PC-3 (cell line): ENCODE data around the gene NELFB. TPM values are rescaled to one million over a fixed set of nuclear protein-coding genes. Genes with fewer than 3 reads are reported as not detected.

Experiments
- ATAC-seq: fragments of 200-7000 bp; cut with Tn5 transposase; 2 replicates; pipeline ENCODE4 v1.9.1; 2020; ENCODE audit warnings: mild to moderate bottlenecking, moderate library complexity
- BruUV-seq: library from RNA; stranded (reverse); fragments of 400-500 nt; replicated peaks from 2 replicates; lab custom pipeline; 2021; lab: Mats Ljungman, UMichigan
- CTCF ChIA-PET: fragments of 300-600 bp; sonication (Branson Sonifier 250); formaldehyde crosslinking; loops from one replicate; lab custom pipeline; 2022; ENCODE audit warnings: antibody characterized with exemption; lab: Charles Lee
- POLR2A ChIA-PET: fragments of 300-600 bp; sonication (Branson Sonifier 250); formaldehyde crosslinking; loops from one replicate; lab custom pipeline; 2022; ENCODE audit warnings: antibody characterized with exemption; ENCODE audit not compliant: unreplicated experiment; lab: Charles Lee
- DNase-seq: peaks from one replicate; pipeline ENCODE4 v3.0.0-alpha.2; 2015
- H2AFZ ChIP-seq: fragments of 300-600 bp; sonication (generic); 2 replicates; pipeline ENCODE4 v1.6.0; 2016; ENCODE audit warnings: antibody characterized with exemption, low read length
- H3F3A ChIP-seq: fragments of 300-600 bp; sonication (generic); one replicate; pipeline ENCODE4 v1.6.0; 2017; ENCODE audit warnings: antibody characterized with exemption, low read length, control low read depth, mild to moderate bottlenecking; ENCODE audit not compliant: unreplicated experiment
- H3K27ac ChIP-seq: fragments of 300-600 bp; sonication (generic); 2 replicates; pipeline ENCODE4 v1.5.1; 2016; ENCODE audit warnings: mild to moderate bottlenecking, low read length
- H3K27me3 ChIP-seq: fragments of 300-600 bp; sonication (generic); 2 replicates; pipeline ENCODE4 v1.6.1; 2016; ENCODE audit warnings: low read length, mixed read lengths
- H3K36me3 ChIP-seq: fragments of 300-600 bp; sonication (generic); 2 replicates; pipeline ENCODE4 v1.6.1; 2016; ENCODE audit warnings: low read depth, mixed run types, low read length, mixed read lengths
- H3K4me1 ChIP-seq: fragments of 300-600 bp; sonication (generic); 2 replicates; pipeline ENCODE4 v1.5.1; 2016; ENCODE audit warnings: low read length; ENCODE audit not compliant: insufficient read depth
- H3K4me2 ChIP-seq: fragments of 300-600 bp; sonication (generic); 2 replicates; pipeline ENCODE4 v1.6.0; 2016; ENCODE audit warnings: low read length
- H3K4me3 ChIP-seq: fragments of 300-600 bp; sonication (generic); 2 replicates; pipeline ENCODE4 v1.5.1; 2016; ENCODE audit warnings: mild to moderate bottlenecking, low read length, mixed read lengths
- H3K79me2 ChIP-seq: fragments of 300-600 bp; sonication (generic); 2 replicates; pipeline ENCODE4 v1.6.1; 2017; ENCODE audit warnings: low read length, mixed read lengths
- H3K9ac ChIP-seq: fragments of 300-600 bp; sonication (generic); 2 replicates; pipeline ENCODE4 v1.6.0; 2016; ENCODE audit warnings: mild to moderate bottlenecking, low read length
- H3K9me2 ChIP-seq: fragments of 300-600 bp; sonication (generic); replicated peaks from 2 replicates; pipeline ENCODE4 v1.6.1; 2016; ENCODE audit warnings: mixed run types, low read length, mixed read lengths
- H3K9me3 ChIP-seq: fragments of 300-600 bp; sonication (generic); 2 replicates; pipeline ENCODE4 v1.6.1; 2016; ENCODE audit warnings: low read length, mixed read lengths
- H4K20me1 ChIP-seq: fragments of 300-600 bp; sonication (generic); 2 replicates; pipeline ENCODE4 v1.6.1; 2016; ENCODE audit warnings: low read length, mixed read lengths
- CTCF ChIP-seq: fragments of 300-600 bp; sonication (generic); conservative IDR thresholded peaks from 2 replicates; pipeline ENCODE4 v1.5.1; 2017; ENCODE audit warnings: antibody characterized with exemption, low read depth, mild to moderate bottlenecking, low read length
- EZH2 ChIP-seq: fragments of 300-600 bp; sonication (generic); IDR thresholded peaks from one replicate; pipeline ENCODE4 v1.6.1; 2017; ENCODE audit warnings: antibody characterized with exemption, mild to moderate bottlenecking, low read length; ENCODE audit not compliant: unreplicated experiment
- EZH2phosphoT487 ChIP-seq: fragments of 300-600 bp; sonication (generic); IDR thresholded peaks from 2 replicates; pipeline ENCODE4 v1.6.1; 2018; ENCODE audit warnings: mild to moderate bottlenecking, antibody characterized with exemption, low read length, borderline replicate concordance
- intact Hi-C: fragments of 100-400 bp; cut with micrococcal nuclease; formaldehyde crosslinking; loops from 2 replicates; pipeline ENCODE4 v1.9.0; 2023
- total RNA-seq: library from RNA; depleted of rRNA; stranded (reverse); fragments of >200 nt; gene quantifications from 2 replicates; pipeline ENCODE4 v1.2.3, GENCODE V29; 2014

Gene NELFB
- total RNA-seq, 1 experiment from 2014 or later = 50.7 TPM

- 0 out of 2 replicates have a peak within 1 kb of the TSS, but pooled peaks have one; percentile 46 for H2AFZ ChIP-seq
- intact Hi-C loops = no loop called here
- CTCF ChIA-PET = interaction anchor here (0.6 to 1.0 kb wide), 2 partner anchors 9 to 54 kb away, joined by 4 to 11 read pairs; no protein-coding TSS in a partner anchor
Measured at GRCh38 chr9:137277329-137278041, 22.4 kb downstream of the NELFB start, which contains the start of gene TOR4A. Gene TOR4A (plus strand): TSS chr9:137277726. CDS start chr9:137278690, 964 bp downstream.

DNA sequence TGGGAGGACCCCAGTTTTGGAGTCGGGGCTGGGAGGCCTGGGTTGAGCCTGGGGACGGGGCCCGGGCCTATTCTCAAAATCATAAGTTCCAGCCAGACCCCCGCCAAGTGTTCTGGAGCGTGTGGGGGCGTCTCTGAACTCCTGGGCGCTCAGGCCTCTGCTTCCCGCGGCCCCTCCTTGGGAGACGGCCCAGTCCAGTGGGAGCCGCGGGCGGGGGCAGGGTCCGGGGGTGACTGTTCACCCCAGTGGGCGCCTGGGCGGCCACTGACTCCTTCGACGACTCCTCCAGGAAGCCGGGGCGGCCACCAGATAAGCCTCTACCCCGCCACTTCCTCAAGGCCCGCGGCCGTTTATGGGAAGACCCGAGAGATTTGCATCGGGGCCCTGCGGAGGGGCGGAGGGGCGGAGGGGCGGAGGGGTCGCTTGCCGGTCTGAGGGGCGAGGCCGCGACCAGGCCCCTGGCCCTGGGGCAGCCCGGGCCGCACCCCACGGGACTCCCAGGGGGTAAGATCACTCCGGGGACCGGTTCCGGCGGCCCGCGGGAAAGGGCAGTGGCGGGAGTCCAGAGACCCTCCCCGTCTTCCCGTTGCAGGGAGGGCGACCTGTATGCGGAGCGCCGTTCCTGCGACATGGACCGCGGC is 23.1 kb downstream of the NELFB start:
- Histone ChIP-seq H3K9ac (peak overlapping the region; percentile 79), H4K20me1 (no peaks in the 10 kb centered on the region)
- CTCF ChIA-PET = interaction anchor here (1.0 kb wide), 1 partner anchor 9 kb away, joined by 4 read pairs; no protein-coding TSS in a partner anchor

More at GRCh38 chr9:137277329-137278041, 22.4 kb downstream of the NELFB start, which contains the start of gene TOR4A:
- peaks cover 19% of the 10 kb centered on the region for H3K79me2 ChIP-seq
- peak within 1 kb of the TSS; percentile 87 for H3K4me2 ChIP-seq
- H3K36me3 ChIP-seq = no peaks in the 10 kb centered on the region
- H3K9ac ChIP-seq = peak within 1 kb of the TSS; percentile 79
- no peaks in the 10 kb centered on the region for H3K9me3 ChIP-seq
- TF ChIP-seq CTCF (peak; percentile 49), EZH2 (no peak)
- no TSS peak for BruUV-seq
- no peaks in the 10 kb centered on the region for H3K27me3 ChIP-seq
- peak; percentile 93 for ATAC-seq
- POLR2A ChIA-PET = interaction anchor here (0.6 to 1.0 kb wide), 3 partner anchors 9 to 105 kb away, joined by 3 to 8 read pairs (median 4); no protein-coding TSS in a partner anchor
- peak within 1 kb of the TSS; percentile 67 for H3K4me3 ChIP-seq
- H3F3A ChIP-seq = no peaks in the 10 kb centered on the region
- no peaks in the 10 kb centered on the region for H3K9me2 ChIP-seq
- peak within 1 kb of the TSS; percentile 79 for H3K27ac ChIP-seq
- no peaks in the 10 kb centered on the region for H4K20me1 ChIP-seq
- peaks cover 17% of the 10 kb centered on the region for H3K4me1 ChIP-seq
- DNase-seq = peak; percentile 86

More for the DNA sequence above, 23.1 kb downstream of the NELFB start:
- Histone ChIP-seq H3K9me3 (no peaks in the 10 kb centered on the region), H3K4me1 (peaks cover 17% of the 10 kb centered on the region), H3F3A (no peaks in the 10 kb centered on the region), H3K36me3 (no peaks in the 10 kb centered on the region), H3K9me2 (no peaks in the 10 kb centered on the region), H3K79me2 (peaks cover 19% of the 10 kb centered on the region), H3K4me2 (peak overlapping the region; percentile 87), H3K4me3 (peak overlapping the region; percentile 67), H3K27ac (peak overlapping the region; percentile 79), H2AFZ (no peak overlapping the region), H3K27me3 (no peaks in the 10 kb centered on the region)
- POLR2A ChIA-PET = interaction anchor here (1.0 kb wide), 1 partner anchor 37 kb away, joined by 4 read pairs; no protein-coding TSS in a partner anchor
- DNase-seq (no peak), ATAC-seq (no peak)
- intact Hi-C loops = no loop called here
- TF ChIP-seq EZH2phosphoT487 (no peak), CTCF (no peak), EZH2 (no peak)
- TSS peak; percentile 78 for BruUV-seq
